Mammary epithelial cell (primary cell): Measurements from ENCODE around the gene EHD4.

Source experiments
- CTCF ChIP-seq, 2 donors: IDR thresholded peaks in 1 of 2; conservative IDR thresholded peaks in 1 of 2; 2 replicates each; pipeline ENCODE4 v1.5.1; 2011 to 2012; ENCODE audit warnings: inconsistent platforms in 2 of 2, low read length in 2 of 2, mild to moderate bottlenecking in 2 of 2, control low read depth in 1 of 2, low read depth in 1 of 2; ENCODE audit not compliant: insufficient read depth in 1 of 2; ENCODE audit errors: extremely low read depth in 1 of 2
- EZH2 ChIP-seq: IDR thresholded peaks from 2 replicates; pipeline ENCODE4 v1.6.1; 2012; ENCODE audit warnings: low read length, inconsistent platforms, borderline replicate concordance

- TF ChIP-seq CTCF (conservative IDR thresholded peaks at IDR 0.05 in 1 of 2, IDR thresholded peaks at IDR 0.05 in 1 of 2; ENCODE audit: extremely low read depth in 1 of 2, insufficient read depth in 1 of 2, low read depth in 1 of 2, low read length in 2 of 2) (no peak), EZH2 (no peak)
Measured at GRCh38 chr15:41876689-41877088, 95.7 kb downstream of the EHD4 start.
